Measurements from ENCODE around the gene COPE.

COPE gene

DNA sequence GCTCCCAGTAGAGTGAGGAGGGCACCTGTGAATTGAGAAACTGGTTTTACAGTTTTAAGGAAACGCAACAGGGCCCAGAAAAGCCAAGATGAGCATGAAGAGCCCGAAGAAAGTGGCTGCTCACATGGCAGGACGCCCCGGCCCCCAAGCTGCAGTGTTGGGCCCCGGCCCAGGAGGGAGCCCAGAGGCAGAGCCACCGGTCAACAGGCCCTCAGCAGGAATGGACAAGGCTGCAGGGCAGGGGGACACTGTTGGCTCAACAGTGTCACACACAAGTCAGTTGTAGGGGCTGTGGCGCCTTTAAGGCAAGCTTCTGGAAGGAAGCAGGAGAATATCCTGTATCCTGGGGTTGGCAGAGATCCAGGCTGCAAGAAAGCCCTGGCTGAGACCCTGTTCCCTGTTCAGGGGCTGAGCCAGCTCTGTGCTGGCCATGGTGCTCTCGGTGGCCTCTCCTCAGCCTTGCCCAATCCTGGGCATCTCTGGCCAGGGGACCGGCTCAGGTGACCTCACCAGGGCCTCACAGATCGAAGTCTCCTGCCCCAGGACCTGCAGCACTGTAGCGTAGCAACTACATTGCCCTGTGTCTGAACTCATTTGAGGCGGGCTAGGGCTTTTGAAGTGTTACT is 59.4 kb downstream of the COPE start:
- H3K9me3 Mint-ChIP-seq, result no peaks in the 10 kb centered on the region
- H3K27me3 Mint-ChIP-seq, result no peaks in the 10 kb centered on the region
- H3K36me3 Mint-ChIP-seq, result peaks cover 7% of the 10 kb centered on the region
- H3K4me3 Mint-ChIP-seq, result no peak overlapping the region
- H3K27ac Mint-ChIP-seq, result no peak overlapping the region
- H3K4me1 Mint-ChIP-seq, result no peaks in the 10 kb centered on the region

DNA sequence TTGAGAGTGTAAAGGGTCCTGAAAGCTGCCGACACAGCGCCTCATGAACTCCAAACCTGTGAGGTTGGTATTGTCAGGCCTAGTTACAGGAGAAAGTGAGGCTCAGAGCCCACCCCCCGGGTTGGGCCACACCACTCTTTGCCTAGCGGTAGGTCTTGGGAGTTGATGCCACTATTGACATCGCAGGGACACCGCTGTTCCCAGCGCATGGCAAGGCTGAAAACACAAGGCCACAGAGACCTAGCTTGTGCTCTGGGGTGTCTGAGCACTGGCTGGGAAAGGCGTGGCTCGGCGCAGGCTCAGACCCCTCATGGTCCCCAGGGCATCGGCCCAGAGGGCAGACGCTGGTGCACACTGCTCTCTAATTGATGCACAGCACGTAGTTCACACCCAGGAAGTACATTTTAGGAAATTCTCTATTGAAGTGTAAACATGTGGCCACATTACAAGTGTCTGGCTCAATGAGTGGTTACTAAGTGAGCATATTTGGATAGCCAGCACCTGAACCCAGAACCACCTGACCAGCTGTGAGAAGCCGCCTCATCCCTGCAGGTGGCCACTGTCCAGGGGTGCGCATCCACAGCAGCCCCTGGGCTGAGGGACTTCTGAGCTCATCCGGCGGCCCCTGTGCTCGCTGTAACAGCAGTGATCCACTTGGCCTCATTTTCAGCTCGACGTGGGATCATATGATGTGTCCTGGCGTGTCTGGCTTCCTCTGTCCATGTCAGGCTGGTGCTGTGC is 60.1 kb downstream of the COPE start:
- H3K4me1 Mint-ChIP-seq, result no peaks in the 10 kb centered on the region
- H3K27me3 Mint-ChIP-seq, result no peaks in the 10 kb centered on the region
- peaks cover 7% of the 10 kb centered on the region for H3K36me3 Mint-ChIP-seq
- no peak overlapping the region for H3K27ac Mint-ChIP-seq
- H3K9me3 Mint-ChIP-seq, result no peaks in the 10 kb centered on the region
- H3K4me3 Mint-ChIP-seq, result no peak overlapping the region

DNA sequence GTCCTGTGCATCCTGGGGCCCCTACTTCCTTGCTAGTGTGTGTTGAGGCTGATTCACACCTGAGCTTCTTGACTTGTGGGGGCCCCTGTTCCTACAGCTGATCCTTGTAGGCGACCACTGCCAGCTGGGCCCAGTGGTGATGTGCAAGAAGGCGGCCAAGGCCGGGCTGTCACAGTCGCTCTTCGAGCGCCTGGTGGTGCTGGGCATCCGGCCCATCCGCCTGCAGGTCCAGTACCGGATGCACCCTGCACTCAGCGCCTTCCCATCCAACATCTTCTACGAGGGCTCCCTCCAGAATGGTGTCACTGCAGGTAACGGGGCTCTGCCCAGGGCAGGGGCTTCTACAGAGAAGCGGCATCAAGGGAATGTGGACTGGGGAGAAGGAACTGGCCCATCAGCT is 62.0 kb downstream of the COPE start:
- peaks cover 9% of the 10 kb centered on the region for H3K36me3 Mint-ChIP-seq
- H3K27ac Mint-ChIP-seq, result no peak overlapping the region
- H3K4me3 Mint-ChIP-seq, result no peak overlapping the region
- no peaks in the 10 kb centered on the region for H3K27me3 Mint-ChIP-seq
- no peaks in the 10 kb centered on the region for H3K9me3 Mint-ChIP-seq
- no peaks in the 10 kb centered on the region for H3K4me1 Mint-ChIP-seq

DNA sequence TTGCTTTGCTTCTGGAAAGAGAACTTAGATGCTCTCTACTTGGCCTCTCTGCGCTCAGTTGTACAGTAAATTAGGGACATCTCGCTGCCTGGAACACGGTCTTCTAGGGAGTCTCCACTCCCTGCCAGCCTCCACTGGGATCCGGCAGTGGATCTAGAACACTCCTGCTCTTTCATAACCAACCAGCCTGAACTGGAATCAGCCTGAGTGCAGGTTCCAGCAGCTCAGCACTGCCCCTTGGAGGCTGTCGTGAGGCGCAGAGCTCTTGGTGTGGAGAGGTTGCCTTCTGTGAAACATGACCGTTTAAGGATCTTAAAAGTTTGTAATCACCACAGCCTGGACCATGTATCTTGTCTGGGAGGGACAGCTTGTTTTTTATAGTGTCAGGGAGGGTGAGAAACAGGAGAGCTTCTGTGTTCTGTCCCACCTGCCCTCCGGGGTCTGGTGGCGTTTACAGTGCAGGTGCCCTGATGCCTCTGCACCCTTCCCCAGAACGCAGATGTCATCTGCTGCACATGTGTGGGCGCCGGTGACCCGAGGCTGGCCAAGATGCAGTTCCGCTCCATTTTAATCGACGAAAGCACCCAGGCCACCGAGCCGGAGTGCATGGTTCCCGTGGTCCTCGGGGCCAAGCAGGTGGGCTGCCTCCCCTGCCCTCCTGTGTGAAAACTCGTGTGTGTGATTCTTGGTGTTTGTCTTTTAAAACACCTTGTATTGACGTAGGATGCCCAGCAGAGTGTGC is 62.6 kb downstream of the COPE start:
- Mint-ChIP-seq H3K36me3 (peaks cover 9% of the 10 kb centered on the region), H3K4me1 (no peaks in the 10 kb centered on the region), H3K4me3 (no peak overlapping the region), H3K27ac (no peak overlapping the region), H3K9me3 (no peaks in the 10 kb centered on the region), H3K27me3 (no peaks in the 10 kb centered on the region)

DNA sequence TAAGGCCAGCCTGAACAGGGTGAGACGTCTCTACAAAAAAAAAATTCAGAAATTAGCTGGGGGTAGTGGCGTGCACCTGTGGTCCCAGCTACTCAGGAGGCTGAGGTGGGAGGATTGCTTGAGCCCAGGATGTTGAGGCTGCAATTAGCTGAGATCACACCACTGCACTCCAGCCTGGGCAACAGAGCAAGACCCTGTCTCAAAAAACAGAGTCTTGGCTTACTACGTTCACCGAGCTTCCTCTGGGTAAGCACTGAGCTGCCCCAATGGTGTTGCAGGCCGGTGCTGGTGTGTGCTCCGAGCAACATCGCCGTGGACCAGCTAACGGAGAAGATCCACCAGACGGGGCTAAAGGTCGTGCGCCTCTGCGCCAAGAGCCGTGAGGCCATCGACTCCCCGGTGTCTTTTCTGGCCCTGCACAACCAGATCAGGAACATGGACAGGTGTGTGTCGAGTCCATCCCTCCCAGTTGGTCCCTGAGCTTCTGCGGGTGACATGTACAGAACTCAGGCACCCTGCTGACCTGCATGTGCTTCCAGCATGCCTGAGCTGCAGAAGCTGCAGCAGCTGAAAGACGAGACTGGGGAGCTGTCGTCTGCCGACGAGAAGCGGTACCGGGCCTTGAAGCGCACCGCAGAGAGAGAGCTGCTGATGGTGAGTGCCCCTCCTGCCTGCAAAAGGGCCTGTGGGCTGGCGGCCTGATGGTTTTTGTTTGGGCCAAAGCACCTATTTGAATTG is 63.4 kb downstream of the COPE start:
- Mint-ChIP-seq H3K4me1 (no peaks in the 10 kb centered on the region), H3K27me3 (no peaks in the 10 kb centered on the region), H3K9me3 (no peaks in the 10 kb centered on the region), H3K36me3 (peaks cover 9% of the 10 kb centered on the region), H3K27ac (no peak overlapping the region), H3K4me3 (no peak overlapping the region)

DNA sequence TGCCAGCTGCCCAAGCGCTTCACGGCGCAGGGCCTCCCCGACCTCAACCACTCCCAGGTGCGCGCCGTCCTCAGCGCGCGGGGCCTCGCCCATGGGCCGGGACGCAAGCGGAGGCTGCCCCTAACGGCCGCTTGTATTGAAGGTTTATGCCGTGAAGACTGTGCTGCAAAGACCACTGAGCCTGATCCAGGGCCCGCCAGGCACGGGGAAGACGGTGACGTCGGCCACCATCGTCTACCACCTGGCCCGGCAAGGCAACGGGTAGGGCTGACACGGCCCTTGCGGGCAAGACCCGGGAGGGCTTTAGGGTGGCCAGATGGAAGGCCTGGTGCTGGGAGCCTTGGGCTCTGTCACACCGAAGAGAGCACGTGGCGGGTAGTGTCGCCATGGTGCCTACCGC is 64.2 kb downstream of the COPE start:
- Mint-ChIP-seq H3K4me3 (no peak overlapping the region), H3K27ac (no peak overlapping the region), H3K36me3 (peaks cover 6% of the 10 kb centered on the region), H3K4me1 (no peaks in the 10 kb centered on the region), H3K27me3 (no peaks in the 10 kb centered on the region), H3K9me3 (no peaks in the 10 kb centered on the region)

DNA sequence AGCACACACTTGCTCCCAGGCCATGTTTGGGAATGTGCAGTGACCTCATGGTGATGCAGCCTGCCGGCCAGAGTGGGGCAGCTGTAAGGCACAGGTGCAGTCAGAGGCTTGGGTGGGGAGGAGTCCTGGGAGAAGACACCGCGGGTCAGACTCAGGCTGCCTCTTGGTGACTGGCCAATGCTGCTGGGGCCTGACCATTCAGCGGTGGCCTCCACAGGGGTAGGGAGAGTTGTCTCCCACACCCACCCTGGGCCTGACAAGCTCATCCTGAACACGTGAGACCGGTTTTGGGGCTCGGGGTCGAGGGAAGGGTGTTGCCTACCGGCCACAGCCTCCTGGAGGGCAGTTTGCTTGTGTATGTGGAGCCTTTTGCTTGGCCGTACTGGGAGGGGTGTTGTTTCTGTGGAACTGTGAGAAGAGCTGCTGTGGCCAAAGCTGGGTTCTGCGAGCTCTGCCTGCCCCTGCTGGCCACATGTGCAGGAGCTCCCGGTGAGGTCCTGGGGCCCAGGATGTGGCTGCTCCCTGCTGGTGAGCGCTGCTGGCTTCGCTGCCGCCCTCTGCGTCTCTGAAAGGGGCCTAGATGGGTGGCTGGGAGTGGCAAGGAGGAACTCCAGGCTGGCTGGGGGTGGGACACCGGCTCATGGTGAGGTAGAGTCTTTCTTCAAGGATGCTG is 65.3 kb downstream of the COPE start:
- peaks cover 2% of the 10 kb centered on the region for H3K4me1 Mint-ChIP-seq
- H3K4me3 Mint-ChIP-seq, result no peak overlapping the region
- no peaks in the 10 kb centered on the region for H3K9me3 Mint-ChIP-seq
- H3K27me3 Mint-ChIP-seq, result no peaks in the 10 kb centered on the region
- H3K27ac Mint-ChIP-seq, result no peak overlapping the region
- peaks cover 8% of the 10 kb centered on the region for H3K36me3 Mint-ChIP-seq

DNA sequence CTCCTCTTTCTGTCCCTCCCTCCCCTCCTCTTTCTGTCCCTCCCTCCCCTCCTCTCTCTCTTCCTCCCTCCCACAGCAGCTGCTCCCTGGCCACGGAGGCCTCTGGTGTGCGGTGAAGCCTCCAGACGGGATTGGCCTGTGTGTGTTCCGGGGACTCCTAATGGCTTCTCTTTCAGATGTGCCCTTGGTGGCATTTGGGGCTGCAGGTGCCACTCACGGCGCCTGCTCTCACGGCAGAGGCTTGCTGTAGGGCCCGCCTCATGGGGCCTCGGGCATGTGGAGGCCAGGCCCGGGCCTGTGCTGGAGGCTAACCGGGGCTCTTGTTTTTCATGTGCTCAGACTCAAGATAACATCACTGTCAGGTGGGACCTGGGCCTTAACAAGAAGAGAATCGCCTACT is 66.5 kb downstream of the COPE start:
- Mint-ChIP-seq H3K4me3 (no peak overlapping the region), H3K9me3 (no peaks in the 10 kb centered on the region), H3K36me3 (peaks cover 8% of the 10 kb centered on the region), H3K27ac (no peak overlapping the region), H3K4me1 (peaks cover 8% of the 10 kb centered on the region), H3K27me3 (no peaks in the 10 kb centered on the region)

DNA sequence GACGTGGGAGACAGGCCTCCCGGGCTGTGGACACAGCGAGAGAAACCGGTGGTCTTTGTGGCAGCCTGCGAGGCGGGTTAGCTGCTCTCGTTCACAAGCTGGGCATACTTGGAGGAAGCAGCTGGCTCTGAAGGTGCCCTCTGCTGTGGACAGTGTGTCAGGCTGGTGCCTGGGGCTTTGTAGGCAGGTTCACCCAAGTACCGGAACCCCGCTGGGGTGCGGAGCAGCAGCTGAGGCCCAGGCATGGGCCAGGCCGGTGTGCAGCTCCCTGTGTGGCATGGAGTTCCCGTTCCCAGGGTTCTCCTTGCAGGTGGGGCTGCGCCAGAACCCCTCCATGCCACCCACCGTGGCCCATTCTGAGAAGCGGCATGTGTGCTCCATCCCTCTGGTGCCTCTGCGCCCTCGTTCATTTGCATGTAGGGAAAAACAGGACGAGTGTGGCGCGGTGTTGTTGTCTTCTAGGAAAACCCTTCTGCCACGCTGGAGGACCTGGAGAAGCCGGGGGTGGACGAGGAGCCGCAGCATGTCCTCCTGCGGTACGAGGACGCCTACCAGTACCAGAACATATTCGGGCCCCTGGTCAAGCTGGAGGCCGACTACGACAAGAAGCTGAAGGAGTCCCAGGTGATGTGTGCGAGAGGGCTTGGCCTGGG is 67.4 kb downstream of the COPE start:
- Mint-ChIP-seq H3K4me3 (no peak overlapping the region), H3K27ac (no peak overlapping the region), H3K36me3 (peaks cover 8% of the 10 kb centered on the region), H3K4me1 (peaks cover 16% of the 10 kb centered on the region), H3K27me3 (no peaks in the 10 kb centered on the region), H3K9me3 (no peaks in the 10 kb centered on the region)

DNA sequence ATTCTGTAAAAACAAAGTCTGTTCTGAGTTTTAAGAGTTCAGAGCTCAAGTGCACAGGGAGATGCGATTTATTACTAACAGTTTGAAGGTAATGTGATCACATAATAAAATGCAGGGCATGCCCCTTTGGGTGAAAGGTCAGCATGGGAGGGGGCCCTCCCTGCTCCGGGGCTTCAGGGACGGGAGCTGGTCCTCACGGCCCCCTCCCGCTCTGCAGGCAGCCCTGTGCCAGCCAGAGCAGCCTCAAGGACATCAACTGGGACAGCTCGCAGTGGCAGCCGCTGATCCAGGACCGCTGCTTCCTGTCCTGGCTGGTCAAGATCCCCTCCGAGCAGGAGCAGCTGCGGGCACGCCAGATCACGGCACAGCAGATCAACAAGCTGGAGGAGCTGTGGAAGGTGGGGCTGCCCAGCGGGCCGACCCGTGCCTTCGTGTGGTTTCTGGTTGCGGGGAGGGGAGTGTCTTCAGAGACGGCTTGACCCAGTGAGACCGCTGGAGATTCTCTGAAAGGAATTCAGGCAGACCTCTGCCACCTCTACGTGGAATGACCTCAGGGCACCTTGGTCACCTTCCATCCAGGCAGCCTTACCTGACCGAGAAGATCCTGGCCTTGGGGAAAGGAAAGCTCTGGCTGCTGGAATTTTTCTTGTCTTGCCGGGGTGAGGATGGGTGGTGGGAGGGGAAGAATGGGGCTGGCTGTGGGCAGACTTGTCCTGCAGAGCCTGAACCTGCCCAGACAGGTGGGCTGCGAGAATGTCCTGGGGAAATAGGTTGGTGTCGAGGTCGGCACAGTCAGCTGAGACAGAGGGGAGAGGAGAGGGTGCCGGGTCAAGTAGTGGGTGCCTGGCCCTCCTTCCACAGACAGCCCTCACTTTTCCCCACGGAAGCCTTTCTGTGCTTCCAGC is 68.5 kb downstream of the COPE start:
- Mint-ChIP-seq H3K36me3 (peaks cover 8% of the 10 kb centered on the region), H3K4me1 (peaks cover 27% of the 10 kb centered on the region)

DNA sequence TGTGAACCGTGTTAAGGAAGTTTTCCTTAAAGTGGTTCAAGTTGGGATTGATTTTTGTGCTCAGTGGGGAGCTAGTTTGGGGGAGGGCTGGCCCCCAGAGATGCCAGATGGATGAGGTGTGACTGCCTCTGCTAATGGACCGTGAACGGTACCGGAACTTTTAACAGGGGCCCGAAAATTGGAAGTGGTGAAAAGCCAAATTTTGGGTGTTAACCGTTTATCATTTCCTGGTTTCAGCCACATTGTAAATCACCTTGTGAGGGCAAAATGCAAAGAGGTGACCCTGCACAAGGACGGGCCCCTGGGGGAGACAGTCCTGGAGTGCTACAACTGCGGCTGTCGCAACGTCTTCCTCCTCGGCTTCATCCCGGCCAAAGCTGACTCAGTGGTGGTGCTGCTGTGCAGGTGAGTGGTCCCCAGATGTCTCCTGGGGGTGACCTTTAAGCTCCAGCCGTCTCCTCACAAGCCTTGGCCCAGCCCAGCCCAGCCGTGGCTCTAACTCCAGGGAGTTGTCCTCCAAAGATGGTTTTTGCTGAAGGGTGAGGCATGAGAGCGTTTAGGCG is 69.3 kb downstream of the COPE start:
- Mint-ChIP-seq H3K27me3 (no peaks in the 10 kb centered on the region), H3K27ac (no peak overlapping the region), H3K4me1 (peaks cover 34% of the 10 kb centered on the region), H3K4me3 (no peak overlapping the region), H3K36me3 (peaks cover 5% of the 10 kb centered on the region), H3K9me3 (no peaks in the 10 kb centered on the region)

More for the DNA sequence above, 68.5 kb downstream of the COPE start:
- H3K4me3 Mint-ChIP-seq, result no peak overlapping the region
- no peaks in the 10 kb centered on the region for H3K27me3 Mint-ChIP-seq
- no peaks in the 10 kb centered on the region for H3K9me3 Mint-ChIP-seq
- no peak overlapping the region for H3K27ac Mint-ChIP-seq
